DND-41 (cell line): ENCODE results near the gene OR6C1.

Source experiments
- EZH2 ChIP-seq: IDR thresholded peaks from 3 replicates; pipeline ENCODE4 v1.6.1; 2012; ENCODE audit warnings: borderline replicate concordance, low read depth, mild to moderate bottlenecking, moderate library complexity, low read length, inconsistent platforms; ENCODE audit not compliant: severe bottlenecking
- TF ChIP-seq, protein P1 (sequence below): IDR thresholded peaks from 2 replicates; pipeline ENCODE4 v1.5.1; 2012; ENCODE audit warnings: borderline replicate concordance, low read length, moderate library complexity, mild to moderate bottlenecking; ENCODE audit not compliant: poor library complexity, severe bottlenecking; ENCODE audit errors: extremely low read depth

DNA sequence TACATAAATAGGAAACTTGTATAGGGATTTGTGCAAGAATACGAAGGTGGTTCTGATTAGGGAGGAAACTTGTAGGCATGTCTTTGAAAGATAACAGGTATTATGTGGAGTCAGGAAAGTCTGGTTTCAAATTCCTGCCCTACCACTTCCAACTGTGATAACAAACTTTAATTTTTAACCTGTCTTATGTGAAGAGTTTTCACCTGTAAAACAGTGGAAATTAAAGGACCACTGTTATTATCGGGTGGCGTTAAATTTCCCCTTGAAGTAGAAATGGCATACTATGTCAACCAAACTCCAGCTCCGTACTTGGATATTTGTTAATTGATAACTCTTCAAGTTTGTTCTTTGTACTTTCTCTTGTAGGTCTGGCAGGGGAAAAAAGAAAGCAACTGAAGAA lies 6.1 kb downstream of the OR6C1 start:
- TF ChIP-seq, protein P1, sequence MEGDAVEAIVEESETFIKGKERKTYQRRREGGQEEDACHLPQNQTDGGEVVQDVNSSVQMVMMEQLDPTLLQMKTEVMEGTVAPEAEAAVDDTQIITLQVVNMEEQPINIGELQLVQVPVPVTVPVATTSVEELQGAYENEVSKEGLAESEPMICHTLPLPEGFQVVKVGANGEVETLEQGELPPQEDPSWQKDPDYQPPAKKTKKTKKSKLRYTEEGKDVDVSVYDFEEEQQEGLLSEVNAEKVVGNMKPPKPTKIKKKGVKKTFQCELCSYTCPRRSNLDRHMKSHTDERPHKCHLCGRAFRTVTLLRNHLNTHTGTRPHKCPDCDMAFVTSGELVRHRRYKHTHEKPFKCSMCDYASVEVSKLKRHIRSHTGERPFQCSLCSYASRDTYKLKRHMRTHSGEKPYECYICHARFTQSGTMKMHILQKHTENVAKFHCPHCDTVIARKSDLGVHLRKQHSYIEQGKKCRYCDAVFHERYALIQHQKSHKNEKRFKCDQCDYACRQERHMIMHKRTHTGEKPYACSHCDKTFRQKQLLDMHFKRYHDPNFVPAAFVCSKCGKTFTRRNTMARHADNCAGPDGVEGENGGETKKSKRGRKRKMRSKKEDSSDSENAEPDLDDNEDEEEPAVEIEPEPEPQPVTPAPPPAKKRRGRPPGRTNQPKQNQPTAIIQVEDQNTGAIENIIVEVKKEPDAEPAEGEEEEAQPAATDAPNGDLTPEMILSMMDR = no peak
- TF ChIP-seq EZH2 = no peak
